Activated naive CD8-positive, alpha-beta T cell treated with anti-CD3 and anti-CD28 coated beads, Interleukin-2, amount 10 ng/mL, durations not matched to agents 7 days and 5 days (primary cell): ENCODE results near the gene SLC13A2. TPM values are rescaled to one million over a fixed set of nuclear protein-coding genes. Genes with fewer than 3 reads are reported as not detected.
"Not testable (repeated sequence)": the region's sequence is repeated elsewhere in the genome, so short reads cannot be mapped to it uniquely, and the experiment has no call there.

Source experiments
- ATAC-seq: fragments of 150-1000 bp; cut with Tn5 transposase; one replicate; pipeline ENCODE4 v1.10.0; 2021; ENCODE audit warnings: low read depth, moderate library complexity
- POLR2A ChIA-PET: fragments of 350-600 bp; sonication (Branson Sonifier 250); formaldehyde crosslinking; loops from one replicate; lab custom pipeline; 2021; ENCODE audit warnings: antibody characterized with exemption; lab: Charles Lee
- DNase-seq: peaks from one replicate; pipeline ENCODE4 v3.0.0; 2021
- H3K27ac Mint-ChIP-seq: one replicate; pipeline ENCODE4 v1.8.0; 2022; ENCODE audit warnings: mild to moderate bottlenecking, mixed read lengths
- H3K27me3 Mint-ChIP-seq: one replicate; pipeline ENCODE4 v1.8.0; 2022; ENCODE audit warnings: mild to moderate bottlenecking, moderate library complexity, mixed read lengths
- H3K36me3 Mint-ChIP-seq: one replicate; pipeline ENCODE4 v1.8.0; 2021; ENCODE audit warnings: mild to moderate bottlenecking, mixed read lengths
- H3K4me1 Mint-ChIP-seq: one replicate; pipeline ENCODE4 v1.8.0; 2021; ENCODE audit warnings: mixed read lengths
- H3K4me3 Mint-ChIP-seq: one replicate; pipeline ENCODE4 v1.8.0; 2022; ENCODE audit warnings: mild to moderate bottlenecking, moderate library complexity, mixed read lengths
- H3K9me3 Mint-ChIP-seq: one replicate; pipeline ENCODE4 v1.8.0; 2021; ENCODE audit warnings: mixed read lengths
- total RNA-seq, 2 experiments: library from RNA; stranded (reverse); gene quantifications; one replicate each; pipeline ENCODE4 v1.2.3, GENCODE V29; 2021

SLC13A2 gene
- total RNA-seq, 2 experiments from 2014 or later = not detected

DNA sequence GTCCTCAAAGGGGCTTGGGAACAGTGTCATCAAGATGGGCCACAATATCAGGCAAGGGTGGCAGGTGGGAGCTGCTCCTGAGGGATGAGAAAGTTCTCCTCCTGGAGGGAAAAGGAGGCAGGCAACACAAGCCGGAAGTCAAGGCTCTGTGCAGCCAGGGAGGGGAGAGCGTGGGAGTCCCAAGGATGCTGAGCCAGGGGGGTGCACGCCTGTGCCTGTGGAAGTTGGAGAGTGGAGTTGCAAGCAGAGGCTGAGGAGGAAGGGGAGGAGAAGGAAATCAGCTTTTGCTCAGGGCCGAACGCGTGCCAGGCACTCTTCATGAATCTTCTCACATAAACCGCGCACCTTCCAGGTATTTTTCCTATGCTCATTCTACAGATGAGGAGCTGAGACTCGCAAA is 7.4 kb upstream of the SLC13A2 start:
- POLR2A ChIA-PET = no interaction called here
- no peak overlapping the region for H3K4me3 Mint-ChIP-seq
- H3K27ac Mint-ChIP-seq = no peak overlapping the region
- ATAC-seq (no peak), DNase-seq (no peak)
- H3K4me1 Mint-ChIP-seq = peaks cover 8% of the 10 kb centered on the region
- H3K27me3 Mint-ChIP-seq = peaks cover 8% of the 10 kb centered on the region
- H3K9me3 Mint-ChIP-seq = no peaks in the 10 kb centered on the region
- H3K36me3 Mint-ChIP-seq = no peaks in the 10 kb centered on the region

DNA sequence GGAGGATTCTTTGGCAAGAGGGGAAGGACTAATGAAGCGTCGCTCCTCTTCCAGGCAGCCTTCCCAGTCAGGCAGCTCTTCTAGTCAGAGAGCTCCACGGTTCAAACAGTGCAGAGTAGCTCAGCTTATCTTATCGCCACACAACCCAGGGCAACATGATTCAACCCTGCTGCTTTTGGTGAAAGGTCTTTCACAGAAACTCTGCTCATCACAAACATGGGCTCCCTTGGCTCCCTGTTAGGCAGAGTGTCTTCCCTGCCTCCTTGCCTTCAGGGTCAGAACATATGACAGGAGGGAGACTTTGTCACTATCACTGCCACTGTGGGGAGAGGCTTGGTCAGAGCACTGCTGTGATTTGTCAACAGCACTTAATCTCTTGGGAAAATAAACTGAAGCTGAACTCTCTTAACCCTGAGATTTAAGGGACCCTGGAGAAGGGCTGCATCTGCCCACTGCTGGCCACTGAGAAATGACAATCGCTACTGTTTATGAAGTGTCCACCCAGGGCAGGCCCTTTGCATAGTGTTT is 6.9 kb upstream of the SLC13A2 start:
- POLR2A ChIA-PET = no interaction called here
- ATAC-seq = no peak
- Mint-ChIP-seq H3K4me3 (no peak overlapping the region), H3K27me3 (peaks cover 8% of the 10 kb centered on the region), H3K9me3 (no peaks in the 10 kb centered on the region), H3K27ac (no peak overlapping the region), H3K4me1 (peaks cover 8% of the 10 kb centered on the region), H3K36me3 (no peaks in the 10 kb centered on the region)
- peak; percentile 4 for DNase-seq

DNA sequence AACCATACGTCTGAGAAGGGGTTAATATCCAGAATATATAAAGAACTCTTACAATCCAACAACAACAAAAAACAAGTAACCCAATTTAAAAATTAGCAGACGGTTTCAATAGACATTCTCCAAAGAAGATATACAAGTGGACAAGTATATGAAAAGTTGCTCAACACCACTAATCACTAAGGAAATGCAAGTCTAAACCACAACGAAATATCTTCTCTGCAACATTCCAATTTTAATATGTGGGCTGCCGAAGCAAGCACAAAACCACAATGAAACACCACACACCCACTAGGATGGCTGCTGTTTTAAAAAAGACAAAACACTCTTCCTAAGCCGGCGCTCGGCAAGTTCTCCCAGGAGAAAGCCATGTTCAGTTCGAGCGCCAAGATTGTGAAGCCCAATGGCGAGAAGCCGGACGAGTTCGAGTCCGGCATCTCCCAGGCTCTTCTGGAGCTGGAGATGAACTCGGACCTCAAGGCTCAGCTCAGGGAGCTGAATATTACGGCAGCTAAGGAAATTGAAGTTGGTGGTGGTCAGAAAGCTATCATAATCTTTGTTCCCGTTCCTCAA is 5.9 kb upstream of the SLC13A2 start:
- H3K36me3 Mint-ChIP-seq = no peaks in the 10 kb centered on the region
- H3K27ac Mint-ChIP-seq = no peak overlapping the region
- ATAC-seq = no peak
- peaks cover 8% of the 10 kb centered on the region for H3K4me1 Mint-ChIP-seq
- H3K9me3 Mint-ChIP-seq = no peaks in the 10 kb centered on the region
- H3K4me3 Mint-ChIP-seq = no peak overlapping the region
- POLR2A ChIA-PET = no interaction called here
- H3K27me3 Mint-ChIP-seq = peaks cover 8% of the 10 kb centered on the region
- DNase-seq = no peak

DNA sequence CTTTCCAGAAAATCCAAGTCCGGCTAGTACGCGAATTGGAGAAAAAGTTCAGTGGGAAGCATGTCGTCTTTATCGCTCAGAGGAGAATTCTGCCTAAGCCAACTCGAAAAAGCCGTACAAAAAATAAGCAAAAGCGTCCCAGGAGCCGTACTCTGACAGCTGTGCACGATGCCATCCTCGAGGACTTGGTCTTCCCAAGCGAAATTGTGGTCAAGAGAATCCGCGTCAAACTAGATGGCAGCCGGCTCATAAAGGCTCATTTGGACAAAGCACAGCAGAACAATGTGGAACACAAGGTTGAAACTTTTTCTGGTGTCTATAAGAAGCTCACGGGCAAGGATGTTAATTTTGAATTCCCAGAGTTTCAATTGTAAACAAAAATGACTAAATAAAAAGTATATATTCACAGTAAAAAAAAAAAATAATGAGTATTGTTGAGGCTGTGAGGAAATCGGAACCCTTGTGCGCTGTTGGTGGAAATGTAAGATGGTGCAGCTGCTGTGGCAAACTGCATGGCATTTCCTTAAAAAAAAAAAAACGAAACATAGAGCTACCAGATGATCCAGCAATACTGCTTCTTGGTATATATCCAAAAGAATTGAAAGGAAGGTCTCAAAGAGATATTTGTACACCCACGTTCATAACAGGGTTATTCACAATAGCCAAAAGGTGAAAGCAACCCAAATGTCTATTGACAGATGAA is 5.3 kb upstream of the SLC13A2 start:
- H3K36me3 Mint-ChIP-seq, H3K4me3 Mint-ChIP-seq, H3K27ac Mint-ChIP-seq, DNase-seq, H3K4me1 Mint-ChIP-seq, H3K27me3 Mint-ChIP-seq, H3K9me3 Mint-ChIP-seq, ATAC-seq, POLR2A ChIA-PET: not testable (repeated sequence)

DNA sequence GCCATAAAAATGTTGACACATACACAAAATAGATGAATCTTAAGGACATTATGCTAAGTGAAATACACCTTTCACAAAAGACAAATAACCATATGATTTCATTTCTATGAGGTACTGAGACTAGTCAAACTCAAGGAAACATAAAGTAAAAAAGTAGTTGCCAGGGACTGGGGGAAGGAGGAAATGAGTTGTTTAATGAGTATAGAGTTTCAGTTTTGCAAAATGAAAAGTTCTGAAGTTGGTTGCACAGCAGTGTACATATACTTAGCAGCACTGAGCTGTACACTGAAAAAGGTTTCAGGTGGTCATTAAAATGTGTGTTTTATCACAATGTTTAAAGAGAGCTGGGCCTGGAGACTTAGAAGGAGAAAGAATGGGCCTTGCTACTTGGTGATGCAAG is 4.7 kb upstream of the SLC13A2 start:
- Mint-ChIP-seq H3K9me3 (no peaks in the 10 kb centered on the region), H3K4me1 (peaks cover 8% of the 10 kb centered on the region), H3K4me3 (no peak overlapping the region), H3K36me3 (no peaks in the 10 kb centered on the region), H3K27me3 (peaks cover 8% of the 10 kb centered on the region), H3K27ac (no peak overlapping the region)
- DNase-seq = no peak
- POLR2A ChIA-PET = no interaction called here
- no peak for ATAC-seq

DNA sequence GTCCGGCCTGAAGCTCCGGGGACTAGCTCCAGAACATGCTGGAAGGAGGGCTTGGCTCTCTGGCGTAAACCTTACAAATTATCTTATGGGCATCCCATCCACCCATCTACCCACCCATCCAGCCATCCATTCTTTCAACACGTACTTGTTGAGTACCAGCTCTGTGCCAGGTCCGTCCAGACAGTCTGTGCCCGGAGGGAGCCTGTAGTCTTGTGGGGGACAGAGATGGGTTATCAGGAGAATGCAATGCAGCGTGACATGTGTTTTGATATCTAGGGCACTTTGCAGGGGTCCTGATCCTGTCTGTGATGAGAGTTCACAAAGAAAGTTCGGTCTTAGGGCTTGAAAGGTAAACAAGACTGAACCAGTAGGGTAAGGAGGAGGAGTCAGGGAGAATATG is 4.1 kb upstream of the SLC13A2 start:
- POLR2A ChIA-PET = no interaction called here
- Mint-ChIP-seq H3K9me3 (no peaks in the 10 kb centered on the region), H3K4me3 (no peak overlapping the region), H3K36me3 (no peaks in the 10 kb centered on the region), H3K4me1 (peaks cover 8% of the 10 kb centered on the region), H3K27ac (no peak overlapping the region), H3K27me3 (peaks cover 8% of the 10 kb centered on the region)
- ATAC-seq (no peak), DNase-seq (peak; percentile 8)

DNA sequence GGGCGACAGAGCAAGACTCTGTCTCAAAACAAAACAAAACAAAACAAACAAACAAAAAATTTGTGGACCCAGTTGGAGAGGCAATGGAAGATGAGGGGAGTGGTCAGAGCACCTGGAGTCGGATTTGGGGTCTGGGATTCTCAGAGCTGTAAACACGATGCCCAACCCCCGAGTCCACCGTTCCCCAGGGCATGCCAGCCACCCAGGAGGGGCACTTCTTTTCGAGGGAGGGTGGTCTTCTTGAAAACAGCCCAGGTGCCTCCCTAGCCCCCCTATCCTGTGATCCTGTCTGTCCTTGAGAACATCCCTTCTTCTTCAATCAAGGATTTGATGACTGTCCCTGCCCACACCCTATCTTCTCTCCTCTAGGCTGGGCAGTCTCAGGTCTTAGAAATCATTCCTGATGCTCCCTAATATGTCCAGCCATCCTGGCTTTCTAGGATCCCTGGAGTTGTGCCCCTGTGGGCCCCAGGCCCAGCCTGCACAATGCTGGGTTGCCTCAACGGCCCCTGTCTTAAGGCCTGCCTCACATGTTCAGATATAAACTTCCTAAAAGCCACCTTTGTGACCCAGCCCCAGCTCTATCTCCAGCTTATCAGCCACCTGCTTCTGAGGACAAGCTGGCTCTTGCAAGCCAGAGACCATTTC is 3.1 kb upstream of the SLC13A2 start:
- ATAC-seq = no peak

DNA sequence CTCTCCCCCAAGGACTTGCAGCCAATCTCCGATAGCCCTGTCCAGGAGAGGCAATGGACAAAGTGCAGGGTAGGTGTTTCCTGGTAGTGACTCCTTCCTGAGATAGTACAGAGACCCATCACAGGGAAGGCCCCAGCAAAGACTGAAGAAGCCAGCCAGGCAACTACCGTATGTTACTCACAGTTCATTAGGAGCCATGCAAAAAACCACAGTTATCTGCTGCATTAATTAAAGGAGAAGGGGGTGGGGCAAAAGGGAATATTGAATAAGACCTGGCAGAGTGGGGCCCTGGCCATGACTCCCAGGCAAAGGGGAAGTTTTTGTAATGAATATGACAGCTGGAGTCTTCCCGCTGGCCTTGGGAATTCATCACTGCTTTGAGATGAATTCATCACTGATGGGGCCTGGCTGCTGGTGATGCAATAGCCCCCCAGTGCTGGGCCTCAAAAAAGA is 2.5 kb upstream of the SLC13A2 start:
- POLR2A ChIA-PET = no interaction called here

More for the DNA sequence above, 3.1 kb upstream of the SLC13A2 start:
- DNase-seq = peak; percentile 15
- H3K36me3 Mint-ChIP-seq = no peaks in the 10 kb centered on the region
- H3K27ac Mint-ChIP-seq = no peak overlapping the region
- H3K9me3 Mint-ChIP-seq = no peaks in the 10 kb centered on the region
- no peak overlapping the region for H3K4me3 Mint-ChIP-seq
- POLR2A ChIA-PET = no interaction called here
- peaks cover 11% of the 10 kb centered on the region for H3K4me1 Mint-ChIP-seq
- H3K27me3 Mint-ChIP-seq = peaks cover 8% of the 10 kb centered on the region

DNA sequence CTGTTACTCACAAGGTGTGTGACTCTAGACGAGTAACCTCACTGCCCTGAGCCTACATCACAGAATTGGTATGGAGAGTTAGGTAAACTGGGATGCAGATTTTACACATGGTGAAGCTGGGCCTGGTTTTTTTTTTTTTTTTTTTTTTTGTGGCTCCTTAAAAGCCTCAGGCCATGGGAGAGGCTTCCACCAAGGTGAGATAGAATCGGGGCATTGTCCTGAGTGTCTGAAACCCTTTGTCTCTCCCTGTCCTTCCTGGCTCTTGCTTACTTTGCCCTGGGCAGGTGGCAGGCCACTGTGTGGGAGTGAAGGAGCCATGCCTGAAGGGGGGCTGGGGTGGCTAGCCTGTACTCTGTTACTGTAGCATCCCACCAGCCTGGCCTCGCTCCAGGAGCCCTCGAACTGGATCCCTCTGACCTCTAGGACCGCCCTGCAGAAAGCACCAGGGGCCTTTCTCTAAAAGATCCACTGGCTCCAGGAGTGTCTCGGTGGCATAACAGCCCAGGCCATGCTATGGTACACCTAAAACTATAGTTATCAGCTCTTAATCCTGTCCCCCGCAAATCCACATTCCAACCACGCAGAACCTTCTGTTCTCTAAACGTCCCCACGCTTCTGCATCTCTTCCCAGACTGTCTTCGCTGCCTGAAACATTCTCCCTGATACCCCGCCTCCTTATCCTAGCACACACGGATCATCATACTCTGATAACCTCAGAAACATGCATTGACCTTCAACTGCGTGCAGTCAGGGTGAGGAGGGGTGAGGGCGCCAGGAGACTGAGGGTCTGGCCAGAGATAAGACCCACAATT is 1.7 kb upstream of the SLC13A2 start:
- peak; percentile 16 for DNase-seq

More for the DNA sequence above, 2.5 kb upstream of the SLC13A2 start:
- DNase-seq = no peak
- no peak overlapping the region for H3K4me3 Mint-ChIP-seq
- H3K36me3 Mint-ChIP-seq = no peaks in the 10 kb centered on the region
- ATAC-seq = no peak
- H3K4me1 Mint-ChIP-seq = peaks cover 15% of the 10 kb centered on the region
- peaks cover 8% of the 10 kb centered on the region for H3K27me3 Mint-ChIP-seq
- H3K27ac Mint-ChIP-seq = no peak overlapping the region
- H3K9me3 Mint-ChIP-seq = no peaks in the 10 kb centered on the region

DNA sequence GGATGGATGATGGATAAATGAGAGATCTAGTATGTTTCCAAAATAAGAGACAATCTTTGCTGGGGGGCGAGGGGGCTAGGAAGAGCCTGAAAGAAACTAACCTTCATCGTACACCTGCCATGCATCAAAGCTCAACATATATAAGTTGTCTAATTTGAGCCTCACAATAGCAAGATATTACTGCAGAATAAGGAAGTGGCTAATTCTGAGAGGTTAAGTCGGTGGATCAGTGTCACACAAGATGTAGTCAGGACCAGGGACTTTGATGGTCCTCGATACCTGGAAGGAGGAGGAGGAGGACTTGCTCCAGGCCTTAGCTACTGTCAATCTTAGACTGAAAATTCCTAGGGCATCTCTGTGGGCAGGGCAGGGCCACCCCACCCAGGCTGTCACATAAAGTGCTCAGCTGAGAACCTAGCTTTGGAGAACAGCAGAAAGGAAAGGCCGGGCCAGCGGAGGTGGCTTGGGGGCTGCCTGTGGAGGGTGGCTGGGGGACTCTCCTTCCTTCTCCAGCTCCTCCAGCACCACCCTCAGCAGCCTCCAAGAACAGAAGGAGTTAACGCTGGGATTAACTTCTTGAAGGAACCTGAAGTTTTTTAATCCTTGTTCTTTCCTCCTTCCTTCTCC is 460 bp upstream of the SLC13A2 start:
- no peak overlapping the region for H3K27ac Mint-ChIP-seq
- DNase-seq = peak; percentile 11
- no peaks in the 10 kb centered on the region for H3K36me3 Mint-ChIP-seq
- H3K27me3 Mint-ChIP-seq = no peaks in the 10 kb centered on the region
- H3K9me3 Mint-ChIP-seq = no peaks in the 10 kb centered on the region
- H3K4me3 Mint-ChIP-seq = no peak overlapping the region
- peaks cover 11% of the 10 kb centered on the region for H3K4me1 Mint-ChIP-seq
- POLR2A ChIA-PET = no interaction called here
- ATAC-seq = no peak

More for the DNA sequence above, 1.7 kb upstream of the SLC13A2 start:
- Mint-ChIP-seq H3K4me3 (no peak overlapping the region), H3K36me3 (no peaks in the 10 kb centered on the region), H3K27ac (no peak overlapping the region), H3K9me3 (no peaks in the 10 kb centered on the region), H3K4me1 (peaks cover 15% of the 10 kb centered on the region), H3K27me3 (peaks cover 8% of the 10 kb centered on the region)
- POLR2A ChIA-PET = no interaction called here
- no peak for ATAC-seq

DNA sequence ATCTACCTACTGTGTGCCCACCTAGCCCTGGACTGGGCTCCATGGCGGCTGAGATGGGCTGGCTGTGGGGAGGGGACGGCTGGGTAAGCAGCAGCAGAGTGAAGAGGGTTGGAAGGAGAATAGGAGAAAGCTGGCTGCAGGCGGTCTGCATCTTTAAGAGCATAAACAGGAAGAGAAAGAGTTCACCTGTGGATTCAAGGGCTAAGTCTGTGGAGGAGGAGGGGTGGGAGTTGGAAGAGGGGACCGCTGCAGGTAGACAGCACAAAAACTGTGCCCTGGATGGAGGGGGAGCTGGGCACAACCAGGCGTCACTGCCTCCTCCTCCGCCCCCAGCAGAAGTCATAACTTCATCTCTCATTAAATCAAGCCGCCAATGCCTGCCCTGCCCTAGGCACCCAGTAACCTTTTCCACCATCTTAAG is 677 bp downstream of the SLC13A2 start:
- Mint-ChIP-seq H3K4me3 (no peak overlapping the region), H3K27me3 (peaks cover 3% of the 10 kb centered on the region), H3K4me1 (peaks cover 7% of the 10 kb centered on the region), H3K27ac (peak overlapping the region; percentile 47), H3K36me3 (no peaks in the 10 kb centered on the region), H3K9me3 (no peaks in the 10 kb centered on the region)
- peak; percentile 22 for DNase-seq
- POLR2A ChIA-PET = no interaction called here
- no peak for ATAC-seq

DNA sequence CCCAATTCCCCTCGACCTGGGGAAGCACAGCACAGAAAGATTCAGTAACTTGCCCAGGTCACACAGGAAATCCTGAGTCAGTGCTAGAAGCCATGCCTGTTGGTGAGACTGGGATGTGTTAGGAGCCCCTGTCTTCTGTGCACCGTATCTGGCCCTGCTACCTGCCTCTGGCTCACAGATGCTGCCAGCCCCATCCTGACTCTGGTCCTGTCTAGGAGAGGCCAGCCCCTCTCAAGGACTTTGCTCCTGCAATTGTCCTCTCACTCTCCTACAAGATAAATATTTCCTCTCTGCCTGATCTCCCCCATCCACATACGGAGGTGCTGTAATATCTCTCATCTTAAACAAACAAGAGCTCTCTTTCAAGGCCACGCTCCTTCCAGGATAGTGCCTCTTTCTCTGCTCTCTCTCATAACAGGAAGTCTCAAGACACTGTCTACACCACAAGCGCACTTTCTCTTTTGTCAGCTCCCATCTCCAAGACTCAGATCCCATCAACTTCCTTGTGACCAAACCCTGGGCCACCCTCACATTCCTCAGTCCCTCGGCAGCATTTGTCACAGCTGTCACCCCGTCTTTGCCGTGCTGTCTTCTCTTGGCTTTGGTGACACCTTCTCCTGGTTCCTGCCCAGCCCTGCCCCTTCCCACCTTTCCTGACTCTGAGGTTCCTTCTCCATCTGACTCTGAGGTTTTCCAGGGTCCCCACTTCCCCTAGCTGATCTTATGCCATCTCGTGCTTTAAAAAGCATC is 1.9 kb downstream of the SLC13A2 start:
- Mint-ChIP-seq H3K27me3 (peaks cover 3% of the 10 kb centered on the region), H3K36me3 (no peaks in the 10 kb centered on the region), H3K27ac (peak overlapping the region; percentile 22), H3K4me1 (peaks cover 7% of the 10 kb centered on the region), H3K4me3 (peak overlapping the region; percentile 31), H3K9me3 (no peaks in the 10 kb centered on the region)
- POLR2A ChIA-PET = no interaction called here
- ATAC-seq = peak; percentile 57
- peak; percentile 22 for DNase-seq
